GM18909 (cell line): Measurements from ENCODE around the gene PRICKLE3.

ENCODE experiments used
- ATAC-seq: cut with Tn5 transposase; IDR thresholded peaks from one replicate; pipeline ENCODE4 v1.9.1; 2021; ENCODE audit warnings: mild to moderate bottlenecking; ENCODE audit not compliant: unreplicated experiment, poor library complexity

The PRICKLE3 gene

GRCh38 chrX:49186125-49187027 is at the start of gene PRICKLE3:
TSS of gene PRICKLE3 (minus strand) at chrX:49186373. CDS start at chrX:49186297, 76 bp downstream.
- peak; percentile 28 for ATAC-seq

- ATAC-seq: no peak
Observed at GRCh38 chrX:49233887-49234555, 47.8 kb upstream of the PRICKLE3 start.

- no peak for ATAC-seq
Observed at GRCh38 chrX:49233176-49233575, 47.0 kb upstream of the PRICKLE3 start, which contains the start of gene CACNA1F. TSS of gene CACNA1F (minus strand) at chrX:49233340. CDS start at chrX:49233309, 31 bp downstream.

- ATAC-seq: no peak
Observed at GRCh38 chrX:49232525-49232924, 46.4 kb upstream of the PRICKLE3 start.

- no peak for ATAC-seq
Observed at GRCh38 chrX:49231333-49232000, 45.3 kb upstream of the PRICKLE3 start.

- peak; percentile 55 for ATAC-seq
Observed at GRCh38 chrX:49230500-49231232, 44.5 kb upstream of the PRICKLE3 start.

GRCh38 chrX:49228185-49228584 is 42.0 kb upstream of the PRICKLE3 start:
- ATAC-seq: no peak

- no peak for ATAC-seq
Observed at GRCh38 chrX:49227726-49228125, 41.6 kb upstream of the PRICKLE3 start.

- no peak for ATAC-seq
Observed at GRCh38 chrX:49226946-49227345, 40.8 kb upstream of the PRICKLE3 start.

- ATAC-seq: no peak
Observed at GRCh38 chrX:49225858-49226257, 39.7 kb upstream of the PRICKLE3 start.

- no peak for ATAC-seq
Observed at GRCh38 chrX:49221868-49222267, 35.7 kb upstream of the PRICKLE3 start.

- no peak for ATAC-seq
Observed at GRCh38 chrX:49220100-49220499, 33.9 kb upstream of the PRICKLE3 start.

- ATAC-seq: no peak
Observed at GRCh38 chrX:49214996-49215526, 28.9 kb upstream of the PRICKLE3 start.

- no peak for ATAC-seq
Observed at GRCh38 chrX:49214416-49214815, 28.2 kb upstream of the PRICKLE3 start.

- ATAC-seq: no peak
Observed at GRCh38 chrX:49212861-49213260, 26.7 kb upstream of the PRICKLE3 start.

GRCh38 chrX:49212209-49212608 is 26.0 kb upstream of the PRICKLE3 start:
- ATAC-seq: no peak

- no peak for ATAC-seq
Observed at GRCh38 chrX:49211074-49211473, 24.9 kb upstream of the PRICKLE3 start.

GRCh38 chrX:49210406-49210805 is 24.2 kb upstream of the PRICKLE3 start:
- no peak for ATAC-seq

GRCh38 chrX:49209434-49210251 is 23.5 kb upstream of the PRICKLE3 start:
- no peak for ATAC-seq
